Lung (tissue), 12 donors: Measurements from ENCODE around the gene TMEM145. TPM values are rescaled to one million over a fixed set of nuclear protein-coding genes. Genes with fewer than 3 reads are reported as not detected.

Experiments
- ATAC-seq: fragments of 200-7000 bp; cut with Tn5 transposase; one replicate; pipeline ENCODE4 v1.9.1; 2020; ENCODE audit warnings: moderate number of reproducible peaks; ENCODE audit not compliant: insufficient read depth, low FRiP score
- DNase-seq, 3 donors: peaks; one replicate each; pipeline ENCODE4 v3.0.0-alpha.2; 2013 to 2017
- H3K27ac ChIP-seq, 2 donors: one replicate each; pipeline ENCODE4 v1.5.1; 2013; ENCODE audit warnings: mild to moderate bottlenecking in 2 of 2, moderate library complexity in 2 of 2, control low read depth in 1 of 2, inconsistent platforms in 1 of 2, low read depth in 1 of 2, low read length in 1 of 2
- H3K27me3 ChIP-seq, 3 donors: one replicate each; pipeline ENCODE4 v1.5.1; 2013; ENCODE audit warnings: low read length in 2 of 3; ENCODE audit not compliant: control insufficient read depth in 3 of 3, insufficient read depth in 3 of 3
- H3K36me3 ChIP-seq, 4 donors: one replicate each; pipeline ENCODE4 v1.5.1; 2013; ENCODE audit warnings: low read length in 4 of 4, mild to moderate bottlenecking in 1 of 4, moderate library complexity in 1 of 4; ENCODE audit not compliant: control insufficient read depth in 4 of 4, insufficient read depth in 4 of 4
- H3K4me1 ChIP-seq, 5 donors: one replicate each; pipeline ENCODE4 v1.5.1; 2013; ENCODE audit warnings: low read length in 5 of 5, mild to moderate bottlenecking in 2 of 5, moderate library complexity in 1 of 5; ENCODE audit not compliant: control insufficient read depth in 5 of 5, insufficient read depth in 5 of 5
- H3K4me3 ChIP-seq: one replicate; pipeline ENCODE4 v1.5.1; 2013; ENCODE audit warnings: mild to moderate bottlenecking, control low read depth, moderate library complexity
- H3K9ac ChIP-seq, 2 donors: one replicate each; pipeline ENCODE4 v1.5.1; 2013; ENCODE audit warnings: low read length in 2 of 2, control low read depth in 1 of 2; ENCODE audit not compliant: insufficient read depth in 1 of 2
- H3K9me3 ChIP-seq, 4 donors: one replicate each; pipeline ENCODE4 v1.5.1; 2013; ENCODE audit warnings: low read length in 3 of 4, mild to moderate bottlenecking in 1 of 4, moderate library complexity in 1 of 4; ENCODE audit not compliant: control insufficient read depth in 4 of 4, insufficient read depth in 3 of 4
- CTCF ChIP-seq: IDR thresholded peaks from 2 replicates; pipeline ENCODE4 v1.5.1; 2012; ENCODE audit warnings: mild to moderate bottlenecking; ENCODE audit errors: control extremely low read depth, extremely low read depth
- WGBS, 2 donors: extraction: QIAGEN DNeasy Blood & Tissue Kit; methylation state at CpG; one replicate each; pipeline ENCODE4 v1.1.7; 2013; 5-methylcytosine and 5-hydroxymethylcytosine counted together
- polyA plus RNA-seq, 2 donors: library from polyadenylated mRNA; stranded (reverse); fragments of 200-250 nt; gene quantifications; one replicate each; pipeline ENCODE4 v1.2.1, GENCODE V29; 2013
- total RNA-seq, 2 donors: library from RNA; depleted of rRNA in 1 of 2; stranded (reverse); fragments of >200 nt in 1 of 2; gene quantifications; one replicate each; pipeline ENCODE4 v1.2.1, GENCODE V29; 2014 to 2021
- donor health status: control.
- donor health status: control.
- donor health status: Bipolar disorder and iron deficiency.
- donor health status: healthy.
- donor health status: DM: yes; HTN: yes; CAD: no.

The TMEM145 gene
- total and polyA plus RNA-seq, 4 donors: 0.12 to 0.95 (median 0.40) TPM; not detected in 1

GRCh38 chr19:42278452-42279154, 34.5 kb upstream of the TMEM145 start:
- DNase-seq: peak in 2 of 3 donors; percentile 20 to 26
- H3K9ac ChIP-seq: peak overlapping the region in 1 of 2 donors; percentile 63
- peaks cover 19 to 47% (median 30%) of the 10 kb centered on the region in 5 donors for H3K4me1 ChIP-seq

GRCh38 chr19:42279155-42279901, 33.8 kb upstream of the TMEM145 start:
- ATAC-seq (no peak), DNase-seq (no peak)
- H3K27me3 ChIP-seq: no peaks in the 10 kb centered on the region
- H3K9ac ChIP-seq: peak overlapping the region; percentile 28 to 63
- H3K4me1 ChIP-seq: peaks cover 19 to 47% (median 30%) of the 10 kb centered on the region in 5 donors
- H3K27ac ChIP-seq: peak overlapping the region; percentile 77 to 96
- no peaks in the 10 kb centered on the region for H3K9me3 ChIP-seq
- H3K36me3 ChIP-seq: peaks cover 0 to 18% (median 6%) of the 10 kb centered on the region in 4 donors
- no peak overlapping the region for H3K4me3 ChIP-seq
- no peak for TF ChIP-seq CTCF
- 8 to 12% methylated on average over 6 of the region's 6 CpGs for WGBS, 2 donors

More at GRCh38 chr19:42278452-42279154, 34.5 kb upstream of the TMEM145 start:
- ATAC-seq: no peak
- no peak for TF ChIP-seq CTCF
- Histone ChIP-seq H3K27me3 (no peaks in the 10 kb centered on the region), H3K4me3 (no peak overlapping the region), H3K9me3 (no peaks in the 10 kb centered on the region), H3K27ac (peak overlapping the region; percentile 43 to 62), H3K36me3 (peaks cover 0 to 19% (median 12%) of the 10 kb centered on the region in 4 donors)
- WGBS, 2 donors: 68% methylated on average over 5 of the region's 5 CpGs

GRCh38 chr19:42279902-42280814, 33.0 kb upstream of the TMEM145 start:
- H3K27ac ChIP-seq: peak overlapping the region; percentile 76 to 96
- DNase-seq (peak; percentile 92 to 95 (median 92)), ATAC-seq (peak; percentile 53)
- H3K36me3 ChIP-seq: peaks cover 0 to 10% (median 2%) of the 10 kb centered on the region in 4 donors
- peak overlapping the region; percentile 44 for H3K4me3 ChIP-seq
- H3K4me1 ChIP-seq: peaks cover 25 to 50% (median 32%) of the 10 kb centered on the region in 5 donors
- WGBS, 2 donors: 0 to 1% methylated on average over 65 to 89 of the region's 89 CpGs
- TF ChIP-seq CTCF: peak; percentile 78
- no peaks in the 10 kb centered on the region for H3K27me3 ChIP-seq
- H3K9ac ChIP-seq: peak overlapping the region in 1 of 2 donors; percentile 63
- H3K9me3 ChIP-seq: no peaks in the 10 kb centered on the region
